ENCODE measurements around the gene CHST14.

- TF ChIP-seq POLR2A (IDR thresholded peaks at IDR 0.05) (no peak), CTCF (IDR thresholded peaks at IDR 0.05) (no peak)
Measured at GRCh38 chr15:40459391-40460015, 11.3 kb upstream of the CHST14 start.
